Neutrophil (primary cell): ENCODE measurements around the gene STXBP5.

Source experiments
- H3K27ac ChIP-seq: fragments of 200-600 bp; sonication (generic); 2 replicates; pipeline ENCODE4 v1.5.1; 2016; ENCODE audit warnings: mild to moderate bottlenecking, moderate library complexity
- H3K27me3 ChIP-seq: fragments of 200-600 bp; sonication (generic); 2 replicates; pipeline ENCODE4 v1.6.0; 2016; ENCODE audit warnings: mild to moderate bottlenecking
- H3K36me3 ChIP-seq: fragments of 200-600 bp; sonication (generic); 2 replicates; pipeline ENCODE4 v1.5.1; 2017
- H3K4me1 ChIP-seq, 2 experiments: fragments of 200-600 bp in 1 of 2; sonication (generic) in 1 of 2; 1 replicate in 1 of 2; 2 replicates in 1 of 2; pipeline versions ENCODE4 v1.5.1 to v1.6.1; 2013 to 2016; ENCODE audit warnings: low read depth in 1 of 2, low read length in 1 of 2, mild to moderate bottlenecking in 1 of 2, moderate library complexity in 1 of 2; ENCODE audit not compliant: control insufficient read depth in 1 of 2, insufficient read depth in 1 of 2
- H3K4me3 ChIP-seq, 2 experiments: fragments of 200-600 bp in 1 of 2; sonication (generic) in 1 of 2; 1 replicate in 1 of 2; 2 replicates in 1 of 2; pipeline ENCODE4 v1.5.1; 2013 to 2016; ENCODE audit warnings: low read depth in 1 of 2, low read length in 1 of 2, mild to moderate bottlenecking in 1 of 2, moderate library complexity in 1 of 2
- H3K9me3 ChIP-seq: fragments of 200-600 bp; sonication (generic); 2 replicates; pipeline ENCODE4 v1.5.1; 2016
- CTCF ChIP-seq: fragments of 200-600 bp; sonication (generic); IDR thresholded peaks from 2 replicates; pipeline ENCODE4 v1.5.1; 2016; ENCODE audit warnings: antibody characterized with exemption

Gene STXBP5

GRCh38 chr6:147217840-147218404 lies 13.7 kb downstream of the STXBP5 start:
- H3K27me3 ChIP-seq, result no peaks in the 10 kb centered on the region
- no peak overlapping the region for H3K4me3 ChIP-seq
- H3K9me3 ChIP-seq, result no peaks in the 10 kb centered on the region
- no peak for TF ChIP-seq CTCF
- H3K4me1 ChIP-seq, result peaks cover 19 to 22% of the 10 kb centered on the region in 2 experiments
- H3K27ac ChIP-seq, result no peak overlapping the region
- peaks cover 26% of the 10 kb centered on the region for H3K36me3 ChIP-seq

GRCh38 chr6:147218797-147219196 lies 14.6 kb downstream of the STXBP5 start:
- no peak for TF ChIP-seq CTCF
- Histone ChIP-seq H3K27ac (peak overlapping the region; percentile 12), H3K4me3 (no peak overlapping the region), H3K9me3 (no peaks in the 10 kb centered on the region), H3K4me1 (peaks cover 25 to 31% of the 10 kb centered on the region in 2 experiments), H3K27me3 (no peaks in the 10 kb centered on the region), H3K36me3 (peaks cover 21% of the 10 kb centered on the region)

- no peak overlapping the region for H3K27ac ChIP-seq
- TF ChIP-seq CTCF, result no peak
- H3K4me3 ChIP-seq, result no peak overlapping the region
- H3K4me1 ChIP-seq, result peaks cover 32 to 35% of the 10 kb centered on the region in 2 experiments
- H3K9me3 ChIP-seq, result no peaks in the 10 kb centered on the region
- peaks cover 19% of the 10 kb centered on the region for H3K36me3 ChIP-seq
- no peaks in the 10 kb centered on the region for H3K27me3 ChIP-seq
Observed at GRCh38 chr6:147219463-147219862, 15.2 kb downstream of the STXBP5 start.

GRCh38 chr6:147220345-147220744 lies 16.1 kb downstream of the STXBP5 start:
- no peaks in the 10 kb centered on the region for H3K27me3 ChIP-seq
- no peak overlapping the region for H3K27ac ChIP-seq
- H3K9me3 ChIP-seq, result no peaks in the 10 kb centered on the region
- H3K36me3 ChIP-seq, result peaks cover 11% of the 10 kb centered on the region
- no peak overlapping the region for H3K4me3 ChIP-seq
- TF ChIP-seq CTCF, result no peak
- peaks cover 32 to 35% of the 10 kb centered on the region in 2 experiments for H3K4me1 ChIP-seq

GRCh38 chr6:147221739-147222138 lies 17.5 kb downstream of the STXBP5 start:
- H3K27me3 ChIP-seq, result no peaks in the 10 kb centered on the region
- peaks cover 8% of the 10 kb centered on the region for H3K36me3 ChIP-seq
- H3K9me3 ChIP-seq, result no peaks in the 10 kb centered on the region
- no peak for TF ChIP-seq CTCF
- H3K4me3 ChIP-seq, result peak overlapping the region in 1 of 2 experiments; percentile 2
- peak overlapping the region; percentile 70 for H3K27ac ChIP-seq
- H3K4me1 ChIP-seq, result peaks cover 36 to 38% of the 10 kb centered on the region in 2 experiments
